Limb (tissue), 2 donors: ENCODE results near the gene DDX39A.
A peak's percentile ranks its signal among the peaks of the same experiment; 100 is the strongest.
"Not testable (repeated sequence)": the region's sequence is repeated elsewhere in the genome, so short reads cannot be mapped to it uniquely, and the experiment has no call there.

Source experiments
- DNase-seq, 2 donors: peaks; one replicate each; pipeline ENCODE4 v3.0.0-alpha.2; 2016; ENCODE audit errors: extremely low spot score in 2 of 2

Gene DDX39A

DNA sequence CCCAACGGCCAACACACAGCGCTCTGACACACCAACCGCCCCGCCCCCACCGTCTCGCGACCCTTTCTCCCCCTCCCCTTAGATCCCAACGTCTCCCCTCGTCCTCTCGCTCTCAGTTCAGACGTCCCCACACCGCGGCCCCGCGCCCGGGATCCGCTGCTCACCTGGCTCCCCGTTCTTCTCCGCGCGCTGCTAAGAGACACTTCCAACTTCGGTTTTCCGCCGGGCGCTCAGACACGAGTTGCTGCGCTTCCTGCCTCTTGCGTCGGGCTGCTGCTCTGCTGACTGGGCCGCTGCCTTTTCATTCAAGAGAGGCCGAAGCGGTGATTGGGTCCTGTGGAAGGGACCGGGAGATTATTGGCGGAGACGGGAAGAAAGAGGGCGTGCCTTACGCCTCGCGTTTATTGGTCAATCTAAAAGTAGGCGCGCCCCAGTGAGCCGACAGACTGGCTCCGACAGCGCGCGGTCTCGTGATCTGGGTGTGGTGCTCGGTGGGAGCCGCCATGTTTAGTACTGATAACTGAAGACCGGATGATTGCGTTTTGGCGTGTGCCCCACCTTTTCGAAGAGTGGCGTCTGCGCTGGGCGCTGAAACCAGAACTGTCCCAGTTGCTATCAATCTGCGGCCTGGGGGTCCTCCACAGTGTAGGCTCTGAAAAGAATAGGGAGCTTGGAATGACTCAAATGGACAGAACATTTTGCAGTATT, at the start of gene DDX39A:
DDX39A (minus strand) TSS at position 236 of the 708 bp plus-strand sequence. CDS start 6,121 bp downstream, outside the sequence.
- DNase-seq = peak; percentile 95 to 100

DNA sequence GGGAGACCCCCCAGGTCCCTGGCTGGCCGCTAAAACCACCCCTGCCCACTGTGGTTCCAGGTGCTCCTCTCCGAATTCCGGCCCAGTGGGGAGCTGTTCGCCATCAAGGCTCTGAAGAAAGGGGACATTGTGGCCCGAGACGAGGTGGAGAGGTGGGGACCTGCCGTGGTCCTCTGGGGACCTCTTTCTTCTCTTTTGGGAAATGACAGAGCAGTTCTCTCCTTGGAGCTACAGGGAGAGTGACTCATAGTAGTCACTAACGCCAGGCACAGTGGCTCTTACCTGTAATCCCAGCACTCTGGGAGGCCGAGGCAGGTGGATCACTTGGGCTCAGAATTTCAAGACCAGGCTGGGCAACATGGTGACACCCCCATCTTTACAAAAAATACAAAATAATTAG, 48.7 kb upstream of the DDX39A start:
- DNase-seq = no peak

DNA sequence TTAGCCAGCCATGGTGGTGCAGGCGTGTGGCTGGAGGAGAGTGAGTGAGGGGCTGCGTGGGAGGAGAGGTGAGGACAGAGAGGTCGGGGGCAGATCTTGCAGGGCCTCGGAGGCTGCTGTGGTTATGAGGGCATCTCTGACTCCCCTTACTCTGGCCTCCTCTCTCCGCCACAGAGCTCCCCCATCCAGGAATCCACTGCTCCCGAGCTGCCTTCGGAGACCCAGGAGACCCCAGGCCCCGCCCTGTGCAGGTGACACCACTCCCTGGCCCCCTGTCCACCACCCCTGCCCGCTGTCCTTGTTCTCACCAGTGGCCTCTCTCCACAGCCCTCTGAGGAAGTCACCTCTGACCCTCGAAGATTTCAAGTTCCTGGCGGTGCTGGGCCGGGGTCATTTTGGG, 48.2 kb upstream of the DDX39A start:
- DNase-seq = no peak

DNA sequence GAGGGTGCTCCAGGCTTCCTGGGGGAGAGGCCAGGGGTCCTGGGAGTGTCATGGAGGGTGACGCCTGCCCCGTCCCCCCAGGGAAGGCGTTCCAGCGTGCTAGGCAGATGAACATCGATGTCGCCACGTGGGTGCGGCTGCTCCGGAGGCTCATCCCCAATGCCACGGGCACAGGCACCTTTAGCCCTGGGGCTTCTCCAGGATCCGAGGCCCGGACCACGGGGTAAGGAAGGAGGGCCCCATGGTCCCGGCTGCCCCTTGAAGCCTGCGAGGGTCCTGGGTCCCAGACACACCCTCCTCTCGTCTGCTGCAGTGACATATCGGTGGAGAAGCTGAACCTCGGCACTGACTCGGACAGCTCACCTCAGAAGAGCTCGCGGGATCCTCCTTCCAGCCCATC, 44.6 kb upstream of the DDX39A start:
- DNase-seq = no peak

DNA sequence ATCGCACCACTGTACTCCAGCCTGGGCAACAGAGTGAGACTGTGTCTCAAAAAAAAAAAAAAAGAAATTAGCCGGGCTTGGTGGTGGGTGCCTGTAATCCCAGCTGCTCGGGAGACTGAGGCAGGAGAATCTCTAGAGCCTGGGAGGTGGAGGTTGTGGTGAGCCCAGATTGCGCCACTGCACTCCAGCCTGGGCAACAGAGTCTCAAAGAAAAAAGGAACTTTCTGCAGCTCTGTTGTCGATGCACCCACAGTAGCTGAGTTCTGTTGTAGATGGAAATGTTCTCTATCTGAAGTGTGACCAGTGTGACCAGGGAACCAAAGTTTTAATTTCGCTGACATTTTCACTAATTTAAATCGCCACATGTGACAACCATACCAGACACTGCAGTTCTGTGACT, 43.3 kb upstream of the DDX39A start:
- not testable (repeated sequence) for DNase-seq

DNA sequence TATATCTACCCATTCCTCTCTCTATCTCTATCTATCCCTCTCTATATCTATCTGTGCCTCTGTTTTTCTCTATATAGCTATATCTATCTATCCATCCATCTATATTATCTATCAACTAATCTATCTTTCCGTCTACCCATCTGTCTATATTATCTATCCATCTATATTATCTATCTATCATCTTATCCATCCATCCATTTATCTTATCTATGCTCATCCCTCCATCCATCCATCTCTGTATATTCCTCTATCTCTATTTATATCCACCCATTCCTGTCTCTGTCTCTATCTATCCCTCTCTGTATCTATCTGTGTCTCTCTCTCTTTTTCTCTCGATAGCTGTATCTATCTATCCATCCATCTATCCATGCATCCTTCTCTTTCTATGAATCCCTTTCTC, 41.8 kb upstream of the DDX39A start:
- no peak for DNase-seq

DNA sequence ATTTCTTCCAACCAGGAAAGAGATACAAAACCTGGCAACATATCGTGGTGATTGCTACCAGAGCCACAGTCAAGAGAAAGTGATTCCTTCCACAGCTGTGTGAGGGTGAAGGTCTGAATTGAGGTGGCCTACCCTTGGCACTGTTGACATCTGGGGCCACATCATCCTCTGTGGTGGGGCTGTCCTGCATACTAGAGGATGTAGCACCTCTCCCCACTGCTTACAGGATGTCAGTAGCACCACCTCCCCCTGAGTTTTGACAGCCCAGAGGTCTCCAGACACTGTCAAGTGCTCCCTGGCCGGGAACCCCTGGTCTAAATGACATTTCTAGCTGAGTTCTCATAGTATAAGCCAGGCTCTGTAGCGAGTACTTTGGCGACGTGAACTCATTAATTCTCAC, 40.6 kb upstream of the DDX39A start:
- no peak for DNase-seq

DNA sequence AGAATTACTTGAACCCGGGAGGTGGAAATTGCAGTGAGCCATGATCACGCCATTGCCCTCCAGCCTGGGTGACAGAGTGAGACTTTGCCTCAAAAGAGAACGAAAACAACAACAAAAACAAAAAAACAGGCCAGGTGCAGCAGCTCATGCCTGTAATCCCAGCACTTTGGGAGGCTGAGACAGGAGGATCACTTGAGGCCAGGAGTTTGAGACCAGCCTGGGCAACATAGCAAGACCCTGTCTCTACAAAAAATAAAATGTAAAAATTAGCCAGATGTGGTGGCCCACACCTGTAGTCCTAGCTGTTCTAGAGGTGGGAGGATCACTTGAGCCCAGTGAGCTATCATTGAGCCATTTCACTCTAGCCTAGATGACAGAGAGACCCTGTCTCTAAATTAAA, 33.2 kb upstream of the DDX39A start:
- not testable (repeated sequence) for DNase-seq

DNA sequence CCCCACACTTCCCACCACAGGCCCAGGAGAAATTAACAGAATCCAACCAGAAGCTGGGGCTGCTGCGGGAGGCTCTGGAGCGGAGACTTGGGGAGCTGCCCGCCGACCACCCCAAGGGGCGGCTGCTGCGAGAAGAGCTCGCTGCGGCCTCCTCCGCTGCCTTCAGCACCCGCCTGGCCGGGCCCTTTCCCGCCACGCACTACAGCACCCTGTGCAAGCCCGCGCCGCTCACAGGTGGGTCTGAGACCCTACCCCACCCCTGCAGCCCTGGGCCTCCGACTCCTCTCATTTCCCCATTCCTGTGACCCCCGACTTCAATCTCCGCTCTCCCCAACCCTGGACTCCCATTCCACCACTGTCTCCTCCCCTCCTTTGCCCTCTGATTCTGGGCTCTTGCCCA, 31.7 kb upstream of the DDX39A start:
- no peak for DNase-seq

DNA sequence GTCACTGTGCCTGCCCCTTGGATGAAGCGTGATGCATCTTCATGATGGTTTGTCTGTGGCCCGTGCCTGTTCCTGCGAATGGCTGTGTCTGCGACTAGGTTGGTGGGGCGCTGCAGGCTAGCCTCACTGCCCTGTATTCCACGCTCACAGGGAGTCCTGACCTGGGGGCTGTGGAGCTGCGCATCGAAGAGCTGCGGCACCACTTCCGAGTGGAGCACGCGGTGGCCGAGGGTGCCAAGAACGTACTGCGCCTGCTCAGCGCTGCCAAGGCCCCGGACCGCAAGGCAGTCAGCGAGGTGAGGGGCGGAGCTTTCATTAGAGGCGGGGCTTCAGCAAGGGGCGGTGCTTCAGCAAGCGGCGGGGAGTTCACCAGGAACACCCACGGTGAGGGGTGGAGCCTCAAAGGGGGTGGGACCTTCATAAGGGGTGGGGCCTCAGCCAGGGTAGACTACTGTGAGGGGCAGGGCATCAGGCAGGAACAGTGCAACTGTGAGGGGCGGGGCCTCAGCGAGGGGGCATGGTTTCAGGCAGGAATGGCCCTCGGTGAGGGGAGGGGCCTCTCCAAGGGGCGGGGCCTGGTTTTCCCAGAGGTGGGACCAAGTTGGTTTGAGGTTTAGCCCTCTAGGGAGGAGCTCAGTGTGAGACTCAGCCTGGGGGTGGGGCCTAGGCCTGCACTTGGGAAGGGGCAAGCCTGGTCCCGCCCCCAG, 31.2 kb upstream of the DDX39A start:
- no peak for DNase-seq

DNA sequence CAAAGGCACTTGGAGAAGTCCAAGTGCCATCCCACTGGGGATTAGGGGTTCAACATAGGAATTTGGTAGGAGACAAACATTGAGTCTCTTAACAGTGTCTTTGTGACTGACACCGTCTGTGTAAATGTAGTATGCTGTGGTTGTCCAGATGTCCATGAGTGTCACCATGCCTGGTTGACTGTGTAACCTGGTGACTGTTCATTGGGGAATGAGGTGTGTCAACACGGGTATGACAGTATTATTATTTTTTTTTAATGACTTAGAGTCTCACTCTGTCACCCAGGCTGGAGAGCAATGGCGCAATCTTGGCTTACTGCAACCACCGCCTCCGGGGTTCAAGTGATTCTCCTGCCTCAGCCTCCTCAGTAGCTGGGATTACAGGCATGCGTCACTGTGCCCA, 30.2 kb upstream of the DDX39A start:
- DNase-seq = no peak

DNA sequence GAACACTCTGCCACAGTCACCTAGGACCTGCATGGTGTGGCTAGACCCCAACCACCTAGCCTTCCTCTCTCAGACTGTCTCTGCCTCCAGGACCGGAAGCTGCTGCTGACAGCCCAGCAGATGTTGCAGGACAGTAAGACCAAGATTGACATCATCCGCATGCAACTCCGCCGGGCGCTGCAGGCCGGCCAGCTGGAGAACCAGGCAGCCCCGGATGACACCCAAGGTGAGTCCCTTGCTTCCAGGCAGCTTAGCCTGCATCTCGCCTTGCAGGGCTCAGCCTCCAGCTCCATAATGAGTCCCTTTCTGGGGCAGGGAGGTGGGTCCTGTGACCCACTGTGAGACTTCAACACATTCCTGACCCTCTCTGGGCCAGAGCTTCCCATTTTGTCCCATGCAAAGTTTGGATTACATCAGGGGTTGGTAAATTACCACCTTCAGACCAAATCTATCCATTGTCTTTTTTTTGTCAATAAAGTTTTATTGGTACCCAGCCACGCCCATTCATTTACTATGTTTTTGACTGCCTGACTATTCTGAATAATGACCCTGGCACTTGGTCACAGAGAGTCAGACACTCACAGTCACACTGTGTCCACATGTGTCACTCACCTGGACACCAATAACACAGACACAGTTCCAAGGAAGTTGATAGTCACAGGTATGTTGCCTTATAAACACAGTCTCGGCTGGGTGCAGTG, 27.3 kb upstream of the DDX39A start:
- DNase-seq = no peak

DNA sequence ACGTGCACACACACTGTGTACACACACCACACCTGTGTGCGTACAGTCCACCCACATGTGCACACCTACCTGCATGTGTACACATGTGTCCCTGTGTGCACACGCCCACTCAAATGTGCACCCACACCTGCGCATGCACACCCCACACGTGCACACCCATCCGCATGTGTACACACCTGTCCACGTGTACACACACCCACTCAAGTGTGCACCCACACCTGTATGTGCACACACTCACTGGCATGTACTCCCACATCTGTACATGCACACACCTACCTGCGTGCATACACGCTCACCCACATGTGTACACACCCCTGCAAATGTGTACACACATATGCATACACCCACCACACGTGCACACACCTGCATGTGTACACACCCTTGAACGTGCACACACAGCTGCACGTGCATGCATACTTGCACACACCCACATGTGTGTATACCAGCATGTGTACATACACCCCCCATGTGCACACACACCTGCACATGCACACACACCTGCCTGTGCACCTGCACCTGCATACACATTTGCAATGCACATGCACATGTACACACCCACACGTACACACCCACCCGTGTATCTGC, 24.6 kb upstream of the DDX39A start:
- DNase-seq = no peak

DNA sequence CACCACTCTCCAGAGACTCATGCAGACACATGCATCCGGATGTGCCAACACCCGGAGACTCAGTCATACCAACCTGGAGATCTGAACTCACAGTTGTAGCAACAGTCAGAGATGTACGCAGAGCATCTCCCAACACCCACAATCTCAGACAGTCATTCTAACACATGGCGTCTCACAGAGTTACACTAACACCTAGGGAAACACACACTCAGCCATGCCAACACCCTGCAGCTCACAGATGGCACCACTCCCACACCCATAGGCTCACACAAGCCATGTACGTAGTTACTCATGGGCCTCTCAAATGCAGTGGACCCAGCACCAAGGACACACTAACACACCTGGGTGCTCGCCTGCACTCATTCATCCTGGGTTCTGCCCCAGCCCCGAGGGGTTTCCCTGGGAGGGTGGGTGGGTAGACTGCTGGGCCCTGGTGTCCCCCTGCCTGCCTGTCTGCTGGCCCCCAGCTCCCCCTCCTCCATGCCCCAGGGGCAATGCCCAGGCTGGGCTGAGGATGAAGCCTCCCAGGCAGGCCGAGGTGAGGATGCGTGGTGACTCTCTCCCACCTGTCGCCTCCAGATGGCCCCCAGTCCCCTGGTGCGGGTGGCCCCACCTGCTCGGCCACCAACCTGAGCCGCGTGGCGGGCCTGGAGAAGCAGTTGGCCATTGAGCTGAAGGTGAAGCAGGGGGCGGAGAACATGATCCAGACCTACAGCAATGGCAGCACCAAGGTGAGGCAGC, 23.9 kb upstream of the DDX39A start:
- no peak for DNase-seq

DNA sequence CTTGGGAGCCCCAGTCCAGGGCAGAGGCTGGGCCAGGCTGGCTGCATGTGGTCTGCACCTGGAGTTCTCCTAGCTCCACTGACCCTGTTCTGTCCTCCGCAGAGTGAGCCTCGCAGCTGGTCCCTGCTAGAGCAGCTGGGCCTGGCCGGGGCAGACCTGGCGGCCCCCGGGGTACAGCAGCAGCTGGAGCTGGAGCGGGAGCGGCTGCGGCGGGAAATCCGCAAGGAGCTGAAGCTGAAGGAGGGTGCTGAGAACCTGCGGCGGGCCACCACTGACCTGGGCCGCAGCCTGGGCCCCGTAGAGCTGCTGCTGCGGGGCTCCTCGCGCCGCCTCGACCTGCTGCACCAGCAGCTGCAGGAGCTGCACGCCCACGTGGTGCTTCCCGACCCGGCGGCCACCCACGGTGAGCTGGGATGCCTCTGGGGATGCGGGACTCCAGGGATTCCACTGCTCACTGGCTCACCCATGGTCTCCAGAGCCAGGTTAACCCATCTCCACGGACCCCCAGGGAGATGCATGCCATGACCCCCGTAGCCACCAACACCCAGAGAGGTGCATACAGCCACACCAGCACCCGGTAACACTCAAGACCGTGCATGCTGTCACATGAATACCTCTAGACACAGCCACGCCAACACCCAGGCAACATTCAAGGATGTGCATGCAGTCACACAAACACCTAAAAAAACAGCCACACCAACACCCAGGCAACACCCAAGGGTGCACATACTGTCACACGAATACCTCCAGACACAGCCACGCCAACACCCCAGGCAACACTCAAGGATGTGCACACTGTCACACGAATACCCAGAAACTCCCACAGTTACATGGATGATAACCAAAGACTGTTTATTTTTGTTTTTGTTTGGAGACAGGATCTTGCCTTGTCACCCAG, 22.1 kb upstream of the DDX39A start:
- no peak for DNase-seq

DNA sequence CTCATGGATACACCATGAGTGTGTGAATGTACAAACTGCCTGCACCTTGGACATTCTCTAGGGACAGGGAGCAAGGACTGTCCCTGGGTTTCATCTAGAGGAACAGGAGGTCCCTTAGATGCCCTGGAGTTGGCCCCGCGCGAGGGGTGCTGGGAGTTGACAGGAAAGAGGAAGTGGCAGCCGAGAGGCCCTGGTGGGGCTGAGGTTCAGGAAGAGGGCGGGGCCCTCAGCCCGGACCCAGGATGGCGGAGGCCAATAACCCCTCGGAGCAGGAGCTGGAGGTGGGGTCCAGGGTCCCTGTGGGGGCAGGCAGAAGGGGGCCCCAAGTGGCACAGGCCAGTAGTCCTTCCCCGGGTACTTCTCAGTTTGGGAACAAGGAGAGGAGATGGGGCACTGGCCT, 20.9 kb upstream of the DDX39A start:
- no peak for DNase-seq

DNA sequence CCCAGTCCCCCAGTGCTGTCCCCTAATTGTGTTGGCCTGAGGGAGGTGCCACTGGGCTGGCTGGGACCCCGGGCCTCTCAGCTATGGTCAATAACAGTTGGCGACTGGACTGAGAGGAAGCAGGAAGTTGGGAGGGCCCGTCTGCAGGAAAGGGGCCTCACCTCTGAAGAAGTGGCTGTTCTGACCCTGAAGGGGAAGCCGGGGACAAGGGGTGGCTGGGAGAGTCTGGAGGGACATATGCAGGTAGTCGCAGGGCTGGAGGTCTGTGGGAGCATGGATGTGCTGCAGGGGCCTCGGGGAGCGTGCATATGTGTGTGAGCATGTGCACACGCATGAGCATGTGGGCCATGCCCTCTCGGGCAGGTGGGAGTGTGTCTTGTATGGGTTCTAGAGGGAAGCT, 19.9 kb upstream of the DDX39A start:
- DNase-seq = no peak

DNA sequence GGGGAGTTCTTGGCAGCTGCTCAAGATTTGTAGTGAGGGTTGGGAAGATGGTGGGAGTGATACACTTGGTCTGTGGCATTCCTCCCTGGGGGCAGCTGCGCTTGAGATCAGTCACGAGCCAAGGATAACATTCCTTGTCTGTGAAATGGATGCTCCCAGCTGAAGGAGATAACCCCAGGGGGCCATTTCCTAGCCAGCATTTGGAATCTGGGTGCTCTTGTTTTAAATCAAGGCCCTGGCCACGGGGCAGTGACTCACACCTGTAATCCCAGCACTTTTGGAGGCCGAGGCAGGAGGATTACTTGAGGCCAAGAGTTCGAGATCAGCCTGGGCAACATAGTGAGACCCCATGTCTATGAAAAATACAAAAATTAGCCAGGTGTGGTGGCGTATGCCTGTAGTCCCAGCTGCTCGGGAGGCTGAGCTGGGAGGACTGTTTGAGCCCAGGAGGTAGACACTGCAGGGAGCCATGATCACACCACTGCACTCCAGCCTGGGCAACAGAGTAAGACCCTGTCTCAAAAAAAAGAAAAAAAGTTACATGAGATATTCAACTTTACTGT, 18.5 kb upstream of the DDX39A start:
- DNase-seq = no peak

DNA sequence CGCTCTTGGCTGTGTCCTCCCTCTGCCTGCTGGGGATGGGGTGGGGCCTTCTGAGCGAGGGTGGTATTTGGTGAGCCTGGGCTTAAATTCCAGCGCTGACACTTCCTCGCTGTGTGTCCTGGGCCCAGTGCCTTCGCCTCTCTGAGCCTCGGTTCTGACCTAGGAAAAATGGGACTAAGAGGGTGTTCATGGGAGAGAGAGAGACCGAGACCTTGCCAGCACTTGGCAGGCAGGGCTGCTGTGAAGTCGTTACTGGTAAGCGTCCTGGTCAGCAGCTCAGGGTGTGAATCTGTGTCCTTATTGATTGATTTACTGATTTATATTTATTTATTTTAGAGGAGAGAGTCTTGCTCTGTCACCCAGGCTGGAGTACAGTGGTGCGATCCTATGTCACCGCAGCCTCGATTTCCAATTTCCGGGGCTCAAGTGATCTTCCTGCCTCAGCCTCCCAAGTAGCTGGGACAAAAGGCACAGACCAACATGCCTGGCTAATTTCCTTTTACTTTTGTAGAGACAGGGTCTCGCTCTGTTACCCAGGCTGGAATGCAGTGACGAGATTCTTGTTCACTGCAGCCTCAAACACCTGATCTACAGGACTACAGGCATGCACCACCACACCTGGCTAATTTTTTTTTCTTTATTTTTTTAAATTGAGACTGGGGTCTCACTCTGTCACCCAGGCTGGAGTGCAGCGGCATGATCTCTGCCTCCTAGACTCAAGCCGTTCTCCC, 16.3 kb upstream of the DDX39A start:
- DNase-seq = no peak
